GM23338 (cell line): ENCODE measurements around the gene IER5L. TPM values are rescaled to one million over a fixed set of nuclear protein-coding genes. Genes with fewer than 3 reads are reported as not detected.

Experiments used
- ATAC-seq: fragments of 200-7000 bp; cut with Tn5 transposase; 3 replicates; pipeline ENCODE4 v1.9.1; 2020
- DNase-seq: peaks from one replicate; pipeline ENCODE4 v3.0.0-alpha.2; 2015; ENCODE audit warnings: low spot score
- H2AFZ ChIP-seq: fragments of 200-600 bp; sonication (generic); 2 replicates; pipeline ENCODE4 v1.8.0; 2016; ENCODE audit warnings: antibody characterized with exemption, mild to moderate bottlenecking, moderate library complexity
- H3F3A ChIP-seq: fragments of 200-600 bp; sonication (generic); replicated peaks from 2 replicates; pipeline ENCODE4 v1.8.0; 2017; ENCODE audit warnings: antibody characterized with exemption, mixed run types, low read depth
- H3K27ac ChIP-seq: fragments of 200-600 bp; sonication (generic); 2 replicates; pipeline ENCODE4 v1.6.1; 2016; ENCODE audit warnings: low read depth
- H3K27me3 ChIP-seq: fragments of 200-600 bp; sonication (generic); 2 replicates; pipeline ENCODE4 v1.8.0; 2016; ENCODE audit warnings: mild to moderate bottlenecking, mixed run types, moderate library complexity; ENCODE audit not compliant: insufficient read depth
- H3K36me3 ChIP-seq: fragments of 200-600 bp; sonication (generic); 2 replicates; pipeline ENCODE4 v1.8.0; 2016; ENCODE audit warnings: mild to moderate bottlenecking; ENCODE audit not compliant: insufficient read depth
- H3K4me1 ChIP-seq: fragments of 200-600 bp; sonication (generic); 2 replicates; pipeline ENCODE4 v1.8.0; 2016; ENCODE audit warnings: mild to moderate bottlenecking, moderate library complexity; ENCODE audit not compliant: insufficient read depth
- H3K4me2 ChIP-seq: fragments of 200-600 bp; sonication (generic); 2 replicates; pipeline ENCODE4 v1.7.1; 2017; ENCODE audit warnings: mixed run types
- H3K4me3 ChIP-seq: fragments of 200-600 bp; sonication (generic); 2 replicates; pipeline ENCODE4 v1.6.1; 2016; ENCODE audit warnings: mixed run types
- H3K79me2 ChIP-seq: fragments of 200-600 bp; sonication (generic); replicated peaks from 2 replicates; pipeline ENCODE4 v1.8.0; 2017; ENCODE audit warnings: mild to moderate bottlenecking; ENCODE audit not compliant: insufficient read depth
- H3K9me2 ChIP-seq: fragments of 200-600 bp; sonication (generic); 2 replicates; pipeline ENCODE4 v1.8.0; 2017; ENCODE audit not compliant: insufficient read depth
- H4K20me1 ChIP-seq: fragments of 200-600 bp; sonication (generic); replicated peaks from 2 replicates; pipeline ENCODE4 v1.8.0; 2017; ENCODE audit warnings: mild to moderate bottlenecking; ENCODE audit not compliant: insufficient read depth
- H3K27ac Mint-ChIP-seq: 2 replicates; pipeline ENCODE4 v1.8.0; 2020; ENCODE audit warnings: inconsistent platforms, mild to moderate bottlenecking, moderate library complexity, mixed read lengths
- H3K27me3 Mint-ChIP-seq: 3 replicates; pipeline ENCODE4 v1.8.0; 2022; ENCODE audit warnings: low read depth, mild to moderate bottlenecking, moderate library complexity, mixed read lengths, inconsistent platforms; ENCODE audit not compliant: insufficient read depth, poor library complexity
- H3K36me3 Mint-ChIP-seq: 3 replicates; pipeline ENCODE4 v1.8.0; 2021; ENCODE audit warnings: low read depth, mild to moderate bottlenecking, inconsistent platforms, moderate library complexity, mixed read lengths
- H3K4me1 Mint-ChIP-seq: 3 replicates; pipeline ENCODE4 v1.8.0; 2020; ENCODE audit warnings: mild to moderate bottlenecking, inconsistent platforms, mixed read lengths
- H3K4me3 Mint-ChIP-seq: 3 replicates; pipeline ENCODE4 v1.8.0; 2021; ENCODE audit warnings: moderate library complexity, mild to moderate bottlenecking, inconsistent platforms, mixed read lengths
- H3K9me3 Mint-ChIP-seq: 3 replicates; pipeline ENCODE4 v1.8.0; 2020; ENCODE audit warnings: moderate library complexity, mild to moderate bottlenecking, inconsistent platforms, mixed read lengths
- CREB1 ChIP-seq: fragments of 250-450 bp; sonication (Bioruptor Pico); IDR thresholded peaks from 2 replicates; pipeline ENCODE4 v1.5.0; 2020; ENCODE audit warnings: low read depth, mild to moderate bottlenecking, moderate library complexity
- CTCF ChIP-seq, 2 experiments: fragments of 200-600 bp in 1 of 2; sonication (generic) in 1 of 2; conservative IDR thresholded peaks; 2 replicates each; pipeline versions ENCODE4 v1.5.1 to v1.6.1; 2016 to 2017; ENCODE audit warnings: antibody characterized with exemption in 2 of 2, low read depth in 2 of 2, mild to moderate bottlenecking in 2 of 2, moderate library complexity in 1 of 2
- EZH2 ChIP-seq: fragments of 200-600 bp; sonication (generic); IDR thresholded peaks from one replicate; pipeline ENCODE4 v1.8.0; 2017; ENCODE audit warnings: antibody characterized with exemption, mild to moderate bottlenecking, low read depth; ENCODE audit not compliant: unreplicated experiment
- EZH2phosphoT487 ChIP-seq: fragments of 200-600 bp; sonication (generic); IDR thresholded peaks from one replicate; pipeline ENCODE4 v1.8.1; 2018; ENCODE audit warnings: antibody characterized with exemption; ENCODE audit not compliant: unreplicated experiment
- JUNB ChIP-seq: IDR thresholded peaks from one replicate; pipeline ENCODE4 v1.6.1; 2016; ENCODE audit warnings: antibody characterized with exemption; ENCODE audit not compliant: unreplicated experiment
- NANOG ChIP-seq: IDR thresholded peaks from 2 replicates; pipeline ENCODE4 v1.6.1; 2016; ENCODE audit warnings: antibody characterized with exemption, borderline replicate concordance
- POLR2AphosphoS5 ChIP-seq: IDR thresholded peaks from 2 replicates; pipeline ENCODE4 v1.6.1; 2016; ENCODE audit warnings: antibody characterized with exemption, low read depth
- ZNF114 ChIP-seq: fragments of 250-450 bp; sonication (Bioruptor Pico); IDR thresholded peaks from 2 replicates; pipeline ENCODE4 v1.5.0; 2020; ENCODE audit warnings: mild to moderate bottlenecking, moderate library complexity
- ZNF331 ChIP-seq: fragments of 250-450 bp; sonication (Bioruptor Pico); IDR thresholded peaks from 2 replicates; pipeline ENCODE4 v1.5.0; 2020; ENCODE audit warnings: low read depth, mild to moderate bottlenecking, moderate library complexity
- polyA plus RNA-seq: library from polyadenylated mRNA; unstranded; fragments of >200 nt; fragmentation: Nextera tagmentation; extraction: Ambion mirVana; gene quantifications from 2 replicates; pipeline ENCODE4 v1.2.1, GENCODE V29; 2016
- total RNA-seq: library from RNA; depleted of rRNA; stranded (reverse); fragments of >200 nt; shearing (Covaris generic); gene quantifications from 2 replicates; pipeline ENCODE4 v1.2.3, GENCODE V29; 2014
- TF ChIP-seq, protein P1 (sequence below): fragments of 250-450 bp; sonication (Bioruptor Pico); IDR thresholded peaks from 2 replicates; pipeline ENCODE4 v1.5.0; 2020; ENCODE audit warnings: mild to moderate bottlenecking, moderate library complexity

The IER5L gene
- total and polyA plus RNA-seq, 2 experiments from 2014 or later: 0.19 to 0.90 TPM

- Histone ChIP-seq H2AFZ (no peak overlapping the region), H3K27me3 (peaks cover 93% of the 10 kb centered on the region), H3K4me2 (peak overlapping the region; percentile 97), H3F3A (peaks cover 13% of the 10 kb centered on the region), H3K27ac (no peak overlapping the region), H3K79me2 (no peaks in the 10 kb centered on the region), H3K9me2 (no peaks in the 10 kb centered on the region), H3K4me1 (peaks cover 6% of the 10 kb centered on the region; the same call in 1 of the 2 replicates), H4K20me1 (peaks cover 23% of the 10 kb centered on the region), H3K36me3 (no peaks in the 10 kb centered on the region), H3K4me3 (peak overlapping the region; percentile 84)
- Mint-ChIP-seq H3K36me3 (no peaks in the 10 kb centered on the region), H3K27me3 (peaks cover 82% of the 10 kb centered on the region), H3K9me3 (no peaks in the 10 kb centered on the region; the same call in 2 of the 3 replicates), H3K4me3 (peak overlapping the region; percentile 75), H3K4me1 (peaks cover 16% of the 10 kb centered on the region), H3K27ac (no peak overlapping the region)
- TF ChIP-seq EZH2phosphoT487: peak; percentile 78
- TF ChIP-seq JUNB: no peak
- peak; percentile 81 for TF ChIP-seq EZH2
- no peak for TF ChIP-seq ZNF331 (CRISPR knock-in tag)
- TF ChIP-seq POLR2AphosphoS5: no peak
- DNase-seq: peak; percentile 46
- no peak for ATAC-seq
These were observed 1.2 kb downstream of the IER5L start for GRCh38 chr9:129176701-129177442.

- Histone ChIP-seq H3K36me3 (no peaks in the 10 kb centered on the region), H3K4me2 (peak overlapping the region; percentile 97), H3K9me2 (no peaks in the 10 kb centered on the region), H2AFZ (peak overlapping the region; percentile 84), H3F3A (peaks cover 13% of the 10 kb centered on the region), H3K27me3 (peaks cover 93% of the 10 kb centered on the region), H4K20me1 (peaks cover 19% of the 10 kb centered on the region; the same call in 1 of the 2 replicates), H3K4me3 (peak overlapping the region; percentile 84), H3K4me1 (peaks cover 6% of the 10 kb centered on the region; the same call in 1 of the 2 replicates), H3K27ac (no peak overlapping the region), H3K79me2 (no peaks in the 10 kb centered on the region)
- ATAC-seq (peak; percentile 1), DNase-seq (peak; percentile 90)
- Mint-ChIP-seq H3K4me3 (peak overlapping the region; percentile 75), H3K9me3 (no peaks in the 10 kb centered on the region; the same call in 2 of the 3 replicates), H3K4me1 (peaks cover 16% of the 10 kb centered on the region), H3K27ac (no peak overlapping the region), H3K36me3 (no peaks in the 10 kb centered on the region), H3K27me3 (peaks cover 77% of the 10 kb centered on the region)
- no peak for TF ChIP-seq ZNF114 (CRISPR knock-in tag)
- TF ChIP-seq EZH2phosphoT487: no peak
- TF ChIP-seq CREB1 (CRISPR knock-in tag): no peak
- TF ChIP-seq POLR2AphosphoS5: 0 out of 2 replicates have a peak, but pooled peaks have one; percentile 18
- no peak for TF ChIP-seq NANOG
- TF ChIP-seq, protein P1, sequence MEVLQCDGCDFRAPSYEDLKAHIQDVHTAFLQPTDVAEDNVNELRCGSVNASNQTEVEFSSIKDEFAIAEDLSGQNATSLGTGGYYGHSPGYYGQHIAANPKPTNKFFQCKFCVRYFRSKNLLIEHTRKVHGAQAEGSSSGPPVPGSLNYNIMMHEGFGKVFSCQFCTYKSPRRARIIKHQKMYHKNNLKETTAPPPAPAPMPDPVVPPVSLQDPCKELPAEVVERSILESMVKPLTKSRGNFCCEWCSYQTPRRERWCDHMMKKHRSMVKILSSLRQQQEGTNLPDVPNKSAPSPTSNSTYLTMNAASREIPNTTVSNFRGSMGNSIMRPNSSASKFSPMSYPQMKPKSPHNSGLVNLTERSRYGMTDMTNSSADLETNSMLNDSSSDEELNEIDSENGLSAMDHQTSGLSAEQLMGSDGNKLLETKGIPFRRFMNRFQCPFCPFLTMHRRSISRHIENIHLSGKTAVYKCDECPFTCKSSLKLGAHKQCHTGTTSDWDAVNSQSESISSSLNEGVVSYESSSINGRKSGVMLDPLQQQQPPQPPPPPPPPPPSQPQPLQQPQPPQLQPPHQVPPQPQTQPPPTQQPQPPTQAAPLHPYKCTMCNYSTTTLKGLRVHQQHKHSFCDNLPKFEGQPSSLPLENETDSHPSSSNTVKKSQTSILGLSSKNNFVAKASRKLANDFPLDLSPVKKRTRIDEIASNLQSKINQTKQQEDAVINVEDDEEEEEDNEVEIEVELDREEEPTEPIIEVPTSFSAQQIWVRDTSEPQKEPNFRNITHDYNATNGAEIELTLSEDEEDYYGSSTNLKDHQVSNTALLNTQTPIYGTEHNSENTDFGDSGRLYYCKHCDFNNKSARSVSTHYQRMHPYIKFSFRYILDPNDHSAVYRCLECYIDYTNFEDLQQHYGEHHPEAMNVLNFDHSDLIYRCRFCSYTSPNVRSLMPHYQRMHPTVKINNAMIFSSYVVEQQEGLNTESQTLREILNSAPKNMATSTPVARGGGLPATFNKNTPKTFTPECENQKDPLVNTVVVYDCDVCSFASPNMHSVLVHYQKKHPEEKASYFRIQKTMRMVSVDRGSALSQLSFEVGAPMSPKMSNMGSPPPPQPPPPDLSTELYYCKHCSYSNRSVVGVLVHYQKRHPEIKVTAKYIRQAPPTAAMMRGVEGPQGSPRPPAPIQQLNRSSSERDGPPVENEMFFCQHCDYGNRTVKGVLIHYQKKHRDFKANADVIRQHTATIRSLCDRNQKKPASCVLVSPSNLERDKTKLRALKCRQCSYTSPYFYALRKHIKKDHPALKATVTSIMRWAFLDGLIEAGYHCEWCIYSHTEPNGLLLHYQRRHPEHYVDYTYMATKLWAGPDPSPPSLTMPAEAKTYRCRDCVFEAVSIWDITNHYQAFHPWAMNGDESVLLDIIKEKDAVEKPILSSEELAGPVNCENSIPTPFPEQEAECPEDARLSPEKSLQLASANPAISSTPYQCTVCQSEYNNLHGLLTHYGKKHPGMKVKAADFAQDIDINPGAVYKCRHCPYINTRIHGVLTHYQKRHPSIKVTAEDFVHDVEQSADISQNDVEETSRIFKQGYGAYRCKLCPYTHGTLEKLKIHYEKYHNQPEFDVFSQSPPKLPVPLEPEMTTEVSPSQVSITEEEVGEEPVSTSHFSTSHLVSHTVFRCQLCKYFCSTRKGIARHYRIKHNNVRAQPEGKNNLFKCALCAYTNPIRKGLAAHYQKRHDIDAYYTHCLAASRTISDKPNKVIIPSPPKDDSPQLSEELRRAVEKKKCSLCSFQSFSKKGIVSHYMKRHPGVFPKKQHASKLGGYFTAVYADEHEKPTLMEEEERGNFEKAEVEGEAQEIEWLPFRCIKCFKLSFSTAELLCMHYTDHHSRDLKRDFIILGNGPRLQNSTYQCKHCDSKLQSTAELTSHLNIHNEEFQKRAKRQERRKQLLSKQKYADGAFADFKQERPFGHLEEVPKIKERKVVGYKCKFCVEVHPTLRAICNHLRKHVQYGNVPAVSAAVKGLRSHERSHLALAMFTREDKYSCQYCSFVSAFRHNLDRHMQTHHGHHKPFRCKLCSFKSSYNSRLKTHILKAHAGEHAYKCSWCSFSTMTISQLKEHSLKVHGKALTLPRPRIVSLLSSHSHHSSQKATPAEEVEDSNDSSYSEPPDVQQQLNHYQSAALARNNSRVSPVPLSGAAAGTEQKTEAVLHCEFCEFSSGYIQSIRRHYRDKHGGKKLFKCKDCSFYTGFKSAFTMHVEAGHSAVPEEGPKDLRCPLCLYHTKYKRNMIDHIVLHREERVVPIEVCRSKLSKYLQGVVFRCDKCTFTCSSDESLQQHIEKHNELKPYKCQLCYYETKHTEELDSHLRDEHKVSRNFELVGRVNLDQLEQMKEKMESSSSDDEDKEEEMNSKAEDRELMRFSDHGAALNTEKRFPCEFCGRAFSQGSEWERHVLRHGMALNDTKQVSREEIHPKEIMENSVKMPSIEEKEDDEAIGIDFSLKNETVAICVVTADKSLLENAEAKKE: no peak
- TF ChIP-seq CTCF (conservative IDR thresholded peaks at IDR 0.05; ENCODE audit: low read depth in 2 of 2): no peak
- peak; percentile 68 for TF ChIP-seq EZH2
These were observed 2.0 kb downstream of the IER5L start for GRCh38 chr9:129175825-129176633.
